Adrenal gland (tissue), 12 donors: ENCODE measurements around the gene ARHGEF3. TPM values are rescaled to one million over a fixed set of nuclear protein-coding genes. Genes with fewer than 3 reads are reported as not detected.
A peak's percentile ranks its signal among the peaks of the same experiment; 100 is the strongest.

Experiments
- DNase-seq, 7 donors: peaks; one replicate each; pipeline ENCODE4 v3.0.0-alpha.2; 2019 to 2020
- H3K27ac ChIP-seq, 5 donors: fragments of 200-600 bp; sonication (generic) in 4 of 5; 1 replicate in 3 of 5; 2 replicates in 2 of 5; pipeline versions ENCODE4 v1.5.1 to v1.8.0; 2016 to 2020; ENCODE audit warnings: mild to moderate bottlenecking in 1 of 5
- H3K27me3 ChIP-seq: fragments of 200-600 bp; 2 replicates; pipeline ENCODE4 v1.8.0; 2021
- H3K36me3 ChIP-seq, 2 donors: fragments of 200-600 bp; replicated peaks in 1 of 2; 1 replicate in 1 of 2; 2 replicates in 1 of 2; pipeline versions ENCODE4 v1.5.1 to v1.8.0; 2018 to 2022
- H3K4me1 ChIP-seq, 2 donors: fragments of 200-600 bp; replicated peaks in 1 of 2; 1 replicate in 1 of 2; 2 replicates in 1 of 2; pipeline versions ENCODE4 v1.5.1 to v1.8.0; 2018 to 2021
- H3K4me3 ChIP-seq, 4 donors: fragments of 200-600 bp; sonication (generic) in 3 of 4; one replicate each; pipeline ENCODE4 v1.5.1; 2016 to 2018
- H3K9me3 ChIP-seq, 3 donors: fragments of 200-600 bp; sonication (generic) in 1 of 3; replicated peaks in 1 of 3; 1 replicate in 2 of 3; 2 replicates in 1 of 3; pipeline versions ENCODE4 v1.5.1 to v1.8.0; 2016 to 2021
- CTCF ChIP-seq, 6 experiments: fragments of 450-650 bp in 4 of 6; fragments of 200-600 bp in 2 of 6; sonication (generic) in 1 of 6; IDR thresholded peaks; 1 replicate in 5 of 6; 2 replicates in 1 of 6; pipeline versions ENCODE4 v1.5.1 to v1.8.0; 2016 to 2021; ENCODE audit warnings: antibody characterized with exemption in 6 of 6, mild to moderate bottlenecking in 2 of 6, moderate library complexity in 1 of 6
- POLR2A ChIP-seq, 2 donors: fragments of 450-650 bp; IDR thresholded peaks; one replicate each; pipeline ENCODE4 v1.6.1; 2017; ENCODE audit warnings: antibody characterized with exemption in 2 of 2, mild to moderate bottlenecking in 2 of 2, moderate library complexity in 1 of 2
- WGBS, 4 donors: extraction: QIAGEN DNeasy Blood & Tissue Kit in 2 of 4; methylation state at CpG; one replicate each; pipeline versions ENCODE4 v1.1.5 to v1.1.7; 2013 to 2017; 5-methylcytosine and 5-hydroxymethylcytosine counted together
- intact Hi-C, 2 donors: fragments of 100-400 bp; cut with DNase I; formaldehyde crosslinking; loops; one replicate each; pipeline versions ENCODE4 v1.14.1 to v1.15.0; 2022 to 2023
- polyA plus RNA-seq, 3 donors: library from polyadenylated mRNA; stranded (reverse); fragments of 200-250 nt in 2 of 3; fragments of 350-450 nt in 1 of 3; fragmentation: Illumina TruSeq in 1 of 3; extraction: RNeasy Lipid Tissue Mini Kit (QIAGEN cat#74804) in 1 of 3; gene quantifications; one replicate each; pipeline ENCODE4 v1.2.3, GENCODE V29; 2013 to 2014
- total RNA-seq, 9 donors: library from RNA; depleted of rRNA in 4 of 9; stranded (reverse); fragments of >200 nt in 4 of 9; fragments of 120-200 nt in 1 of 9; fragmentation: NEBNext Ultra II Directional in 1 of 9; extraction: Animal tissue kit (Norgen Biotek cat#: 25700) in 1 of 9; gene quantifications; one replicate each; pipeline versions ENCODE4 v1.1.0 to v1.2.4, GENCODE V29; 2013 to 2023
- donor health status: healthy with polysubstance abuse.
- donor health status: Bipolar disorder and iron deficiency.
- donor health status: DM: yes; HTN: yes; CAD: no.
- donor health status: DM: no; HTN: no; CAD: no.
- donor health status: DM: no; HTN: no; CAD: no.
- donor health status: DM: yes; HTN: yes; CAD: no.

The ARHGEF3 gene
- total and polyA plus RNA-seq, 12 donors: 26.6 to 122 (median 61.7) TPM

- DNase-seq: no peak
- Histone ChIP-seq H3K4me3 (no peak overlapping the region), H3K27ac (peak overlapping the region in 3 of 5 donors; percentile 6 to 49 (median 44)), H3K36me3 (no peaks in the 10 kb centered on the region), H3K27me3 (no peaks in the 10 kb centered on the region), H3K9me3 (no peaks in the 10 kb centered on the region), H3K4me1 (peaks cover 9 to 20% of the 10 kb centered on the region in 2 donors)
- intact Hi-C loops: no loop called here
- TF ChIP-seq CTCF (IDR thresholded peaks at IDR 0.05) (no peak), POLR2A (IDR thresholded peaks at IDR 0.05) (no peak)
These were observed 42.8 kb upstream of the ARHGEF3 start for GRCh38 chr3:56844536-56844935.

- peaks cover 27 to 41% of the 10 kb centered on the region in 2 donors for H3K4me1 ChIP-seq
- H3K36me3 ChIP-seq: no peaks in the 10 kb centered on the region
- no peak overlapping the region for H3K27ac ChIP-seq
- intact Hi-C loops: no loop called here
- no peak for DNase-seq
- H3K9me3 ChIP-seq: no peaks in the 10 kb centered on the region
- H3K27me3 ChIP-seq: no peaks in the 10 kb centered on the region
- WGBS, 4 donors: 79 to 93% (median 82%) methylated on average over 9 of the region's 9 CpGs
- TF ChIP-seq CTCF (IDR thresholded peaks at IDR 0.05) (no peak), POLR2A (IDR thresholded peaks at IDR 0.05) (no peak)
- no peak overlapping the region for H3K4me3 ChIP-seq
These were observed 38.3 kb upstream of the ARHGEF3 start for GRCh38 chr3:56839784-56840715.

GRCh38 chr3:56838448-56838847, 36.7 kb upstream of the ARHGEF3 start:
- WGBS, 4 donors: 62 to 83% (median 74%) methylated on average over 4 of the region's 4 CpGs
- Histone ChIP-seq H3K27me3 (no peaks in the 10 kb centered on the region), H3K4me1 (peaks cover 19 to 29% of the 10 kb centered on the region in 2 donors), H3K36me3 (no peaks in the 10 kb centered on the region), H3K4me3 (no peak overlapping the region), H3K9me3 (no peaks in the 10 kb centered on the region), H3K27ac (no peak overlapping the region)
- intact Hi-C loops: no loop called here
- no peak for DNase-seq
- TF ChIP-seq POLR2A (IDR thresholded peaks at IDR 0.05) (no peak), CTCF (IDR thresholded peaks at IDR 0.05) (no peak)

- H3K4me3 ChIP-seq: no peak overlapping the region
- no peak for TF ChIP-seq CTCF (IDR thresholded peaks at IDR 0.05)
- TF ChIP-seq POLR2A (IDR thresholded peaks at IDR 0.05): no peak
- no peak for DNase-seq
- H3K27ac ChIP-seq: peak overlapping the region in 1 of 5 donors; percentile 59
- no peaks in the 10 kb centered on the region for H3K9me3 ChIP-seq
- H3K36me3 ChIP-seq: no peaks in the 10 kb centered on the region
- intact Hi-C loops: no loop called here
- 68 to 73% (median 69%) methylated on average over 8 to 9 of the region's 9 CpGs for WGBS, 4 donors
- peaks cover 18 to 28% of the 10 kb centered on the region in 2 donors for H3K4me1 ChIP-seq
- no peaks in the 10 kb centered on the region for H3K27me3 ChIP-seq
These were observed 35.6 kb upstream of the ARHGEF3 start for GRCh38 chr3:56837196-56837955.
